Measurements from ENCODE around the gene SLC6A11.

SLC6A11 gene

GRCh38 chr3:10841100-10841499 lies 25.1 kb downstream of the SLC6A11 start:
- no peak for DNase-seq (ENCODE audit: low read depth, low spot score)

GRCh38 chr3:10843378-10843777 lies 27.4 kb downstream of the SLC6A11 start:
- DNase-seq (ENCODE audit: low read depth, low spot score): no peak

- no peak for DNase-seq (ENCODE audit: low read depth, low spot score)
Measured at GRCh38 chr3:10845001-10845761, 29.2 kb downstream of the SLC6A11 start.

GRCh38 chr3:10845839-10846656 lies 30.0 kb downstream of the SLC6A11 start:
- no peak for DNase-seq (ENCODE audit: low read depth, low spot score)

GRCh38 chr3:10846657-10846975 lies 30.6 kb downstream of the SLC6A11 start:
- DNase-seq (ENCODE audit: low read depth, low spot score): no peak

- no peak for DNase-seq (ENCODE audit: low read depth, low spot score)
Measured at GRCh38 chr3:10848261-10848660, 32.2 kb downstream of the SLC6A11 start.

- no peak for DNase-seq (ENCODE audit: low read depth, low spot score)
Measured at GRCh38 chr3:10852066-10852808, 36.2 kb downstream of the SLC6A11 start.

- no peak for DNase-seq (ENCODE audit: low read depth, low spot score)
Measured at GRCh38 chr3:10855083-10855870, 39.2 kb downstream of the SLC6A11 start.

GRCh38 chr3:10855871-10856662 lies 40.0 kb downstream of the SLC6A11 start:
- DNase-seq (ENCODE audit: low read depth, low spot score): no peak

- DNase-seq (ENCODE audit: low read depth, low spot score): no peak
Measured at GRCh38 chr3:10857235-10857634, 41.2 kb downstream of the SLC6A11 start.

- DNase-seq (ENCODE audit: low read depth, low spot score): no peak
Measured at GRCh38 chr3:10858091-10858490, 42.1 kb downstream of the SLC6A11 start.

GRCh38 chr3:10867384-10867783 lies 51.4 kb downstream of the SLC6A11 start:
- DNase-seq (ENCODE audit: low read depth, low spot score): peak; percentile 55

- no peak for DNase-seq (ENCODE audit: low read depth, low spot score)
Measured at GRCh38 chr3:10869460-10869859, 53.4 kb downstream of the SLC6A11 start.

- DNase-seq (ENCODE audit: low read depth, low spot score): no peak
Measured at GRCh38 chr3:10870296-10870695, 54.3 kb downstream of the SLC6A11 start.

GRCh38 chr3:10873415-10873814 lies 57.4 kb downstream of the SLC6A11 start:
- no peak for DNase-seq (ENCODE audit: low read depth, low spot score)

GRCh38 chr3:10875914-10876313 lies 59.9 kb downstream of the SLC6A11 start:
- DNase-seq (ENCODE audit: low read depth, low spot score): no peak

GRCh38 chr3:10876661-10877060 lies 60.6 kb downstream of the SLC6A11 start:
- no peak for DNase-seq (ENCODE audit: low read depth, low spot score)

GRCh38 chr3:10882851-10883250 lies 66.8 kb downstream of the SLC6A11 start:
- no peak for DNase-seq (ENCODE audit: low read depth, low spot score)

GRCh38 chr3:10883478-10884234 lies 67.6 kb downstream of the SLC6A11 start:
- peak; percentile 39 for DNase-seq (ENCODE audit: low read depth, low spot score)

GRCh38 chr3:10887015-10887414 lies 71.0 kb downstream of the SLC6A11 start:
- no peak for DNase-seq (ENCODE audit: low read depth, low spot score)
